Measurements from ENCODE around the gene KIFBP.

Gene KIFBP

GRCh38 chr10:69056536-69057260 lies 68.1 kb downstream of the KIFBP start:
- DNase-seq (ENCODE audit: low read depth): no peak
- TF ChIP-seq POLR2A (IDR thresholded peaks at IDR 0.05; ENCODE audit: extremely low read depth, insufficient read length) (no peak), MYC (IDR thresholded peaks at IDR 0.05; ENCODE audit: low read depth, low read length) (no peak), CTCF (IDR thresholded peaks at IDR 0.05; ENCODE audit: low read depth, low read length) (no peak), MAX (IDR thresholded peaks at IDR 0.05; ENCODE audit: low read depth, low read length) (no peak)
- no peak overlapping the region for H3K4me3 ChIP-seq (ENCODE audit: low read depth, low read length)

GRCh38 chr10:69057261-69057950 lies 68.8 kb downstream of the KIFBP start:
- peak; percentile 92 for DNase-seq (ENCODE audit: low read depth)
- peak; percentile 80 for TF ChIP-seq MAX (IDR thresholded peaks at IDR 0.05; ENCODE audit: low read depth, low read length)
- TF ChIP-seq CTCF (IDR thresholded peaks at IDR 0.05; ENCODE audit: low read depth, low read length): peak; percentile 17
- peak; percentile 90 for TF ChIP-seq MYC (IDR thresholded peaks at IDR 0.05; ENCODE audit: low read depth, low read length)
- peak; percentile 21 for TF ChIP-seq POLR2A (IDR thresholded peaks at IDR 0.05; ENCODE audit: extremely low read depth, insufficient read length)
- H3K4me3 ChIP-seq (ENCODE audit: low read depth, low read length): peak overlapping the region; percentile 49

GRCh38 chr10:69057951-69058297 lies 69.3 kb downstream of the KIFBP start:
- no peak for TF ChIP-seq POLR2A (IDR thresholded peaks at IDR 0.05; ENCODE audit: extremely low read depth, insufficient read length)
- TF ChIP-seq CTCF (IDR thresholded peaks at IDR 0.05; ENCODE audit: low read depth, low read length): no peak
- no peak; the same call in 1 of the 2 replicates for TF ChIP-seq MYC (IDR thresholded peaks at IDR 0.05; ENCODE audit: low read depth, low read length)
- 0 out of 2 replicates have a peak, but pooled peaks have one; percentile 0 for TF ChIP-seq MAX (IDR thresholded peaks at IDR 0.05; ENCODE audit: low read depth, low read length)
- no peak for DNase-seq (ENCODE audit: low read depth)
- H3K4me3 ChIP-seq (ENCODE audit: low read depth, low read length): peak overlapping the region; percentile 49

GRCh38 chr10:69060127-69060798 lies 71.7 kb downstream of the KIFBP start:
- DNase-seq (ENCODE audit: low read depth): no peak
- no peak overlapping the region for H3K4me3 ChIP-seq (ENCODE audit: low read depth, low read length)
- TF ChIP-seq MAX (IDR thresholded peaks at IDR 0.05; ENCODE audit: low read depth, low read length) (no peak), MYC (IDR thresholded peaks at IDR 0.05; ENCODE audit: low read depth, low read length) (no peak), CTCF (IDR thresholded peaks at IDR 0.05; ENCODE audit: low read depth, low read length) (no peak), POLR2A (IDR thresholded peaks at IDR 0.05; ENCODE audit: extremely low read depth, insufficient read length) (no peak)

GRCh38 chr10:69061305-69062161 lies 72.9 kb downstream of the KIFBP start:
- no peak for TF ChIP-seq CTCF (IDR thresholded peaks at IDR 0.05; ENCODE audit: low read depth, low read length)
- peak; percentile 68 for TF ChIP-seq POLR2A (IDR thresholded peaks at IDR 0.05; ENCODE audit: extremely low read depth, insufficient read length)
- TF ChIP-seq MYC (IDR thresholded peaks at IDR 0.05; ENCODE audit: low read depth, low read length): peak; percentile 71
- DNase-seq (ENCODE audit: low read depth): peak; percentile 99
- peak overlapping the region; percentile 58 for H3K4me3 ChIP-seq (ENCODE audit: low read depth, low read length)

Data from NB4 (cell line).